Left lung (tissue), 10 donors: ENCODE measurements around the gene KIAA1755. TPM values are rescaled to one million over a fixed set of nuclear protein-coding genes. Genes with fewer than 3 reads are reported as not detected.
A peak's percentile ranks its signal among the peaks of the same experiment; 100 is the strongest.

ENCODE experiments used
- ATAC-seq: fragments of 200-7000 bp; cut with Tn5 transposase; one replicate; pipeline ENCODE4 v1.9.1; 2020; ENCODE audit warnings: moderate library complexity
- DNase-seq, 4 donors: peaks; one replicate each; pipeline ENCODE4 v3.0.0-alpha.2; 2013 to 2020
- H3K27ac ChIP-seq, 2 donors: fragments of 200-600 bp; sonication (generic) in 1 of 2; one replicate each; pipeline versions ENCODE4 v1.5.0 to v1.8.0; 2020 to 2021
- H3K27me3 ChIP-seq, 2 donors: fragments of 200-600 bp; sonication (generic) in 1 of 2; one replicate each; pipeline versions ENCODE4 v1.5.0 to v1.8.0; 2020 to 2021
- H3K36me3 ChIP-seq, 2 donors: fragments of 200-600 bp; sonication (generic) in 1 of 2; one replicate each; pipeline versions ENCODE4 v1.5.0 to v1.8.0; 2020 to 2021
- H3K4me1 ChIP-seq, 2 donors: fragments of 200-600 bp; one replicate each; pipeline ENCODE4 v1.8.0; 2021
- H3K4me3 ChIP-seq, 2 donors: fragments of 200-600 bp; sonication (generic) in 1 of 2; one replicate each; pipeline versions ENCODE4 v1.5.0 to v1.8.0; 2020 to 2021; ENCODE audit warnings: mild to moderate bottlenecking in 1 of 2
- H3K9me3 ChIP-seq, 2 donors: fragments of 200-600 bp; sonication (generic) in 1 of 2; one replicate each; pipeline versions ENCODE4 v1.5.0 to v1.8.0; 2020 to 2021
- intact Hi-C, 2 donors: fragments of 100-400 bp; cut with DNase I; formaldehyde crosslinking; loops; one replicate each; pipeline versions ENCODE4 v1.11.2 to v1.14.2; 2022
- polyA plus RNA-seq, 6 donors: library from polyadenylated mRNA; unstranded; fragments of 120-200 nt; gene quantifications; one replicate each; pipeline ENCODE4 v1.2.1, GENCODE V29; 2013; ENCODE audit not compliant: insufficient read length in 6 of 6
- total RNA-seq, 2 donors: library from RNA; stranded (reverse); fragmentation: NEBNext Ultra II Directional; extraction: Animal tissue kit (Norgen Biotek cat#: 25700); gene quantifications; one replicate each; pipeline ENCODE4 v1.2.1, GENCODE V29; 2021
- TF ChIP-seq, protein P1 (sequence below), 2 donors: fragments of 200-600 bp; sonication (generic) in 1 of 2; IDR thresholded peaks; one replicate each; pipeline versions ENCODE4 v1.5.0 to v1.8.0; 2021; ENCODE audit warnings: antibody characterized with exemption in 2 of 2
- donor health status: DM: no; HTN: yes; CAD: no.
- donor health status: DM: no; HTN: no; CAD: no.

The KIAA1755 gene
- total and polyA plus RNA-seq, 8 donors: 2.6 to 6.4 (median 3.1) TPM

GRCh38 chr20:38170219-38170825 is 90.2 kb downstream of the KIAA1755 start:
- ATAC-seq: no peak
- Histone ChIP-seq H3K9me3 (no peaks in the 10 kb centered on the region), H3K4me1 (peaks cover 10 to 46% of the 10 kb centered on the region in 2 donors), H3K36me3 (no peaks in the 10 kb centered on the region), H3K27me3 (no peaks in the 10 kb centered on the region), H3K4me3 (no peak overlapping the region), H3K27ac (no peak overlapping the region)
- no peak for DNase-seq
- TF ChIP-seq, protein P1, sequence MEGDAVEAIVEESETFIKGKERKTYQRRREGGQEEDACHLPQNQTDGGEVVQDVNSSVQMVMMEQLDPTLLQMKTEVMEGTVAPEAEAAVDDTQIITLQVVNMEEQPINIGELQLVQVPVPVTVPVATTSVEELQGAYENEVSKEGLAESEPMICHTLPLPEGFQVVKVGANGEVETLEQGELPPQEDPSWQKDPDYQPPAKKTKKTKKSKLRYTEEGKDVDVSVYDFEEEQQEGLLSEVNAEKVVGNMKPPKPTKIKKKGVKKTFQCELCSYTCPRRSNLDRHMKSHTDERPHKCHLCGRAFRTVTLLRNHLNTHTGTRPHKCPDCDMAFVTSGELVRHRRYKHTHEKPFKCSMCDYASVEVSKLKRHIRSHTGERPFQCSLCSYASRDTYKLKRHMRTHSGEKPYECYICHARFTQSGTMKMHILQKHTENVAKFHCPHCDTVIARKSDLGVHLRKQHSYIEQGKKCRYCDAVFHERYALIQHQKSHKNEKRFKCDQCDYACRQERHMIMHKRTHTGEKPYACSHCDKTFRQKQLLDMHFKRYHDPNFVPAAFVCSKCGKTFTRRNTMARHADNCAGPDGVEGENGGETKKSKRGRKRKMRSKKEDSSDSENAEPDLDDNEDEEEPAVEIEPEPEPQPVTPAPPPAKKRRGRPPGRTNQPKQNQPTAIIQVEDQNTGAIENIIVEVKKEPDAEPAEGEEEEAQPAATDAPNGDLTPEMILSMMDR (IDR thresholded peaks at IDR 0.05): no peak
- intact Hi-C loops: no loop called here

- no peak overlapping the region for H3K4me3 ChIP-seq
- ATAC-seq: no peak
- intact Hi-C loops: loop anchor here in 1 of 2 donors (5.0 kb wide), 1 partner anchor 97 kb away; no protein-coding TSS in a partner anchor
- H3K27ac ChIP-seq: peak overlapping the region in 1 of 2 donors; percentile 93
- H3K36me3 ChIP-seq: no peaks in the 10 kb centered on the region
- H3K27me3 ChIP-seq: no peaks in the 10 kb centered on the region
- TF ChIP-seq, protein P1 (IDR thresholded peaks at IDR 0.05): no peak
- H3K9me3 ChIP-seq: no peaks in the 10 kb centered on the region
- H3K4me1 ChIP-seq: peaks cover 10 to 52% of the 10 kb centered on the region in 2 donors
- no peak for DNase-seq
Observed at GRCh38 chr20:38169636-38170193, 90.8 kb downstream of the KIAA1755 start.

DNA sequence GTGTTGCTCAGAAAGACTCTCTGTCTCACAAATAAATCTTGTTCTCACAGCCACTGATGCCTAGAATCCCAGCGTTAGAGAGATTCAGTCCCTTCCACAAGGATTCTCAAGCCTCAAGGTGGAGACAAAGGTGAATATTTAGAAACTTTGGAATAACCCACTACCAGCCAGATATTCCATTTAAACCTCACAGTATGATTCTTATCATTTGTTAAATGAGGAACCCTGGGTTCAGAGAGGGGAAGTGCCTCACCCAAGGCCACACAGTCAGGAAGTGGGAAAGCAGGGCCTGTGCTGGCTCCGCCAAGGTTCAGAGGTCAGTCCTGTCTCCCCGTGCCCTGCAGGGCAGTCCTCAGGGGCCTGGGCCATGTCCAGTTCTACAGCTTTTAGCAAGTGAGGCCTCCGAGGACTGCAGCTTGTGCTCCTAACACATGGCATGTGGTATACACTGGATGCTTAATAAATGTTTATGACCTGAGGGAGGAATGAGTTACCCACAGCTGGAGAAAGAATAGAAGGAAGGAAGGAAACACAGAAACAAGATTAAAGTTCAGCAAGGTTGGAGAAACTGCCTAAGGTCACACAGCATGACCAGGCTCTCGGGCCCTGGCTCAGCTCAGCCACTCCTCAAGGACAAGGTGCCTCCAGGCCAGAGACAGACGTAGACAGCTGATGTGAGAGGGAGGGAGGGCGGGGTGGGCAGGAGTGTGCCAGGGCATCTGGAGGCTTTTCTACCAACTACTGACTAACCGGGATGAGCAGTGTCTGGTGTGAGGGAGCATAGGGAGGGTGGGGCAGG is 91.5 kb downstream of the KIAA1755 start:
- Histone ChIP-seq H3K36me3 (no peaks in the 10 kb centered on the region), H3K9me3 (no peaks in the 10 kb centered on the region), H3K27ac (peak overlapping the region; percentile 65 to 93), H3K27me3 (no peaks in the 10 kb centered on the region), H3K4me1 (peaks cover 11 to 57% of the 10 kb centered on the region in 2 donors), H3K4me3 (no peak overlapping the region)
- ATAC-seq (peak; percentile 32), DNase-seq (peak in 2 of 4 donors; percentile 78 to 90)
- TF ChIP-seq, protein P1 (IDR thresholded peaks at IDR 0.05): no peak
- intact Hi-C loops: loop anchor here in 1 of 2 donors (5.0 kb wide), 1 partner anchor 97 kb away; no protein-coding TSS in a partner anchor

GRCh38 chr20:38167851-38168760 is 92.4 kb downstream of the KIAA1755 start:
- Histone ChIP-seq H3K36me3 (no peaks in the 10 kb centered on the region), H3K9me3 (no peaks in the 10 kb centered on the region), H3K27me3 (no peaks in the 10 kb centered on the region), H3K4me1 (peaks cover 15 to 60% of the 10 kb centered on the region in 2 donors), H3K27ac (peak overlapping the region; percentile 65 to 93), H3K4me3 (no peak overlapping the region)
- ATAC-seq: peak; percentile 34
- TF ChIP-seq, protein P1 (IDR thresholded peaks at IDR 0.05): no peak
- peak in 2 of 4 donors; percentile 86 to 88 for DNase-seq
- intact Hi-C loops: loop anchor here in 1 of 2 donors (5.0 kb wide), 1 partner anchor 96 kb away; no protein-coding TSS in a partner anchor
